WTC11 (cell line): ENCODE measurements around the gene GAD2. TPM values are rescaled to one million over a fixed set of nuclear protein-coding genes. Genes with fewer than 3 reads are reported as not detected.

ENCODE experiments used
- ATAC-seq: fragments of 200-7000 bp; cut with Tn5 transposase; 2 replicates; pipeline ENCODE4 v1.10.0; 2021; ENCODE audit warnings: mild to moderate bottlenecking, moderate library complexity
- CTCF ChIA-PET: fragments of 300-600 bp; sonication (Branson Sonifier 250); formaldehyde crosslinking; loops from one replicate; lab custom pipeline; 2021; ENCODE audit warnings: antibody characterized with exemption; lab: Charles Lee
- POLR2A ChIA-PET: fragments of 350-600 bp; sonication (Branson Sonifier 250); formaldehyde crosslinking; loops from one replicate; lab custom pipeline; 2021; ENCODE audit warnings: antibody characterized with exemption; lab: Charles Lee
- DNase-seq: peaks from one replicate; pipeline ENCODE4 v3.0.0; 2021; ENCODE audit warnings: low spot score
- H3K27ac Mint-ChIP-seq: 2 replicates; pipeline ENCODE4 v1.8.0; 2021; ENCODE audit warnings: mixed read lengths
- H3K27me3 Mint-ChIP-seq: 2 replicates; pipeline ENCODE4 v1.8.0; 2021; ENCODE audit warnings: low read depth, mild to moderate bottlenecking, moderate library complexity, mixed read lengths
- H3K36me3 Mint-ChIP-seq: 2 replicates; pipeline ENCODE4 v1.8.0; 2021; ENCODE audit warnings: mixed read lengths
- H3K4me1 Mint-ChIP-seq: 2 replicates; pipeline ENCODE4 v1.8.0; 2022; ENCODE audit warnings: mixed read lengths
- H3K4me3 Mint-ChIP-seq: 2 replicates; pipeline ENCODE4 v1.8.0; 2021; ENCODE audit warnings: mild to moderate bottlenecking, moderate library complexity, mixed read lengths
- H3K9me3 Mint-ChIP-seq: 2 replicates; pipeline ENCODE4 v1.8.0; 2021; ENCODE audit warnings: mixed read lengths
- CREB1 ChIP-seq: sonication (generic); formaldehyde crosslinking; IDR thresholded peaks from 2 replicates; pipeline ENCODE4 v1.8.0; 2023; ENCODE audit warnings: mild to moderate bottlenecking, missing genetic modification reagents
- CREM ChIP-seq: sonication (generic); formaldehyde crosslinking; IDR thresholded peaks from 2 replicates; pipeline ENCODE4 v1.8.1; 2022; ENCODE audit warnings: mild to moderate bottlenecking, missing genetic modification reagents, moderate library complexity
- CTCF ChIP-seq: fragments of 200-600 bp; IDR thresholded peaks from 2 replicates; pipeline ENCODE4 v1.8.0; 2022; ENCODE audit warnings: antibody characterized with exemption
- E2F1 ChIP-seq: sonication (generic); formaldehyde crosslinking; IDR thresholded peaks from 2 replicates; pipeline ENCODE4 v1.8.0; 2022; ENCODE audit warnings: mild to moderate bottlenecking, missing genetic modification reagents
- E2F4 ChIP-seq: sonication (generic); formaldehyde crosslinking; IDR thresholded peaks from 2 replicates; pipeline ENCODE4 v1.8.1; 2022; ENCODE audit warnings: low read depth, mild to moderate bottlenecking, moderate library complexity, missing genetic modification reagents, borderline replicate concordance
- EMX1 ChIP-seq: fragments of 250-450 bp; sonication (Bioruptor Pico); IDR thresholded peaks from 2 replicates; pipeline ENCODE4 v1.8.0; 2021; ENCODE audit warnings: mild to moderate bottlenecking
- FOXJ3 ChIP-seq: sonication (generic); formaldehyde crosslinking; IDR thresholded peaks from 2 replicates; pipeline ENCODE4 v1.9.0; 2021; ENCODE audit warnings: missing genetic modification reagents, mild to moderate bottlenecking, borderline replicate concordance
- GABPB1 ChIP-seq: sonication (generic); formaldehyde crosslinking; IDR thresholded peaks from 2 replicates; pipeline ENCODE4 v1.8.1; 2023; ENCODE audit warnings: mild to moderate bottlenecking, missing genetic modification reagents
- NR2C2 ChIP-seq: sonication (generic); formaldehyde crosslinking; IDR thresholded peaks from 2 replicates; pipeline ENCODE4 v1.8.0; 2022; ENCODE audit warnings: mild to moderate bottlenecking, missing genetic modification reagents
- RELA ChIP-seq: sonication (generic); formaldehyde crosslinking; IDR thresholded peaks from 2 replicates; pipeline ENCODE4 v1.8.1; 2022; ENCODE audit warnings: missing genetic modification reagents, mild to moderate bottlenecking, borderline replicate concordance
- RORB ChIP-seq: fragments of 250-450 bp; sonication (Bioruptor Pico); IDR thresholded peaks from 2 replicates; pipeline ENCODE4 v1.9.0; 2021; ENCODE audit warnings: mild to moderate bottlenecking
- TEAD4 ChIP-seq: sonication (generic); formaldehyde crosslinking; IDR thresholded peaks from 2 replicates; pipeline ENCODE4 v1.8.0; 2022; ENCODE audit warnings: mild to moderate bottlenecking, missing genetic modification reagents
- USF1 ChIP-seq: sonication (generic); formaldehyde crosslinking; IDR thresholded peaks from 2 replicates; pipeline ENCODE4 v1.8.0; 2022; ENCODE audit warnings: mild to moderate bottlenecking, missing genetic modification reagents
- ZBTB21 ChIP-seq: sonication (generic); formaldehyde crosslinking; IDR thresholded peaks from 2 replicates; pipeline ENCODE4 v1.8.1; 2023; ENCODE audit warnings: mild to moderate bottlenecking, missing genetic modification reagents, borderline replicate concordance
- ZNF121 ChIP-seq: sonication (generic); formaldehyde crosslinking; IDR thresholded peaks from 2 replicates; pipeline ENCODE4 v1.8.0; 2023; ENCODE audit warnings: missing genetic modification reagents
- ZNF263 ChIP-seq: sonication (generic); formaldehyde crosslinking; IDR thresholded peaks from 2 replicates; pipeline ENCODE4 v1.8.1; 2022; ENCODE audit warnings: low read depth, mild to moderate bottlenecking, moderate library complexity, missing genetic modification reagents
- ZNF416 ChIP-seq: fragments of 250-450 bp; sonication (Bioruptor Pico); IDR thresholded peaks from 2 replicates; pipeline ENCODE4 v1.9.0; 2021; ENCODE audit warnings: mild to moderate bottlenecking, inconsistent platforms
- ZNF512 ChIP-seq: sonication (generic); formaldehyde crosslinking; IDR thresholded peaks from 2 replicates; pipeline ENCODE4 v1.8.1; 2022; ENCODE audit warnings: missing genetic modification reagents, borderline replicate concordance
- ZNF532 ChIP-seq: fragments of 250-450 bp; sonication (Bioruptor Pico); IDR thresholded peaks from 2 replicates; pipeline ENCODE4 v1.9.0; 2021; ENCODE audit warnings: mild to moderate bottlenecking, borderline replicate concordance
- ZNF671 ChIP-seq: fragments of 250-450 bp; sonication (Bioruptor Pico); IDR thresholded peaks from 2 replicates; pipeline ENCODE4 v1.8.0; 2021; ENCODE audit warnings: mild to moderate bottlenecking
- total RNA-seq: library from RNA; stranded (reverse); gene quantifications from 3 replicates; pipeline ENCODE4 v1.2.3, GENCODE V29; 2021
- TF ChIP-seq, protein P1 (sequence below): fragments of 250-450 bp; sonication (Bioruptor Pico); conservative IDR thresholded peaks from 2 replicates; pipeline ENCODE4 v1.9.0; 2021; ENCODE audit warnings: mild to moderate bottlenecking

Gene GAD2
- total RNA-seq, 1 experiment from 2014 or later, result 1.7 TPM

GRCh38 chr10:26254616-26255015 is 38.0 kb downstream of the GAD2 start:
- H3K9me3 Mint-ChIP-seq, result peaks cover 10% of the 10 kb centered on the region
- no peaks in the 10 kb centered on the region; the same call in 1 of the 2 replicates for H3K27me3 Mint-ChIP-seq
- ChIA-PET CTCF (no interaction called here), POLR2A (no interaction called here)
- H3K4me1 Mint-ChIP-seq, result peaks cover 10% of the 10 kb centered on the region
- TF ChIP-seq EMX1 (CRISPR knock-in tag) (no peak), RELA (CRISPR knock-in tag) (no peak), CREB1 (no peak), GABPB1 (no peak), ZNF532 (no peak)
- TF ChIP-seq, protein P1, sequence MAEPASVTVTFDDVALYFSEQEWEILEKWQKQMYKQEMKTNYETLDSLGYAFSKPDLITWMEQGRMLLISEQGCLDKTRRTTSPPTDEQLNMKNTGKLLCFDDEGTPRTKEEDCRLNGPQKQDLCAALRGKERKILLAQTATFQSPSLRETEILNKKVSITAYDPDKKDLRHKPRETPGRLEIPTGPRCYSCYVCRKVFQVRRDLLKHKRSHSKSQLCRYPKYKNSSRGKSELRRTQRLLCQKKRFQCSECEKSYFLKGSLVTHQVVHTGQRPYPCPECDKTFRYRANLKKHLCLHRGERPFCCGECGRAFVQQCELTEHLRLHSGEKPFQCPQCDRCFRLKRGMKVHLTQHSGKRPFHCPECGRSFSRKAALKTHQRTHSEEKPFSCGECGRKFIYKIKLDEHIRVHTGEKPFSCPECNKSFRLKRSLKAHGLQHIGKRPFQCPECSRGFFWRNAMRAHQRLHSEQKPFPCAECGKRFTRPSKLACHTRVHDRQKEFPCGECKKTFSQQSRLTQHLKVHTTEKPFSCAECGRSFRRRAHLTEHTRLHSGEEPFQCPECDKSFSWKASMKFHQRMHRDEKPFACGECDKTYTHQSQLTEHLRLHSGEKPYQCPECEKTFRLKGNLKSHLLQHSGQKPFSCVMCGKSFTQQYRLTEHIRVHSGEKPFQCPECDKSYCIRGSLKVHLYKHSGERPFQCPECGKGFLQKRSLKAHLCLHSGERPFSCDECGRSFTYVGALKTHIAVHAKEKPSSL (CRISPR knock-in tag), result no peak
- ATAC-seq, result no peak
- H3K27ac Mint-ChIP-seq, result no peak overlapping the region
- no peak for DNase-seq
- no peaks in the 10 kb centered on the region for H3K36me3 Mint-ChIP-seq
- no peak overlapping the region for H3K4me3 Mint-ChIP-seq

- H3K4me3 Mint-ChIP-seq, result no peak overlapping the region
Measured at GRCh38 chr10:26259341-26259740, 42.8 kb downstream of the GAD2 start.

More at GRCh38 chr10:26259341-26259740, 42.8 kb downstream of the GAD2 start:
- Mint-ChIP-seq H3K9me3 (no peaks in the 10 kb centered on the region), H3K4me1 (peaks cover 8% of the 10 kb centered on the region), H3K36me3 (no peaks in the 10 kb centered on the region), H3K27ac (no peak overlapping the region), H3K27me3 (no peaks in the 10 kb centered on the region)
- DNase-seq (no peak), ATAC-seq (no peak)
- ChIA-PET POLR2A (no interaction called here), CTCF (no interaction called here)
- TF ChIP-seq CTCF, result no peak
- no peak for TF ChIP-seq RORB
- TF ChIP-seq USF1 (CRISPR knock-in tag), result no peak
- no peak for TF ChIP-seq NR2C2 (CRISPR knock-in tag)
- TF ChIP-seq FOXJ3 (CRISPR knock-in tag), result no peak
- no peak for TF ChIP-seq ZNF263
- no peak for TF ChIP-seq E2F4 (CRISPR knock-in tag)
- no peak for TF ChIP-seq ZNF121
- no peak for TF ChIP-seq CREM (CRISPR knock-in tag)
- TF ChIP-seq ZNF671 (CRISPR knock-in tag), result no peak
- TF ChIP-seq ZBTB21 (CRISPR knock-in tag), result no peak
- no peak for TF ChIP-seq ZNF416 (CRISPR knock-in tag)
- no peak for TF ChIP-seq ZNF512 (CRISPR knock-in tag)
- TF ChIP-seq E2F1 (CRISPR knock-in tag), result no peak
- TF ChIP-seq TEAD4 (CRISPR knock-in tag), result no peak
